Naive thymus-derived CD4-positive, alpha-beta T cell (primary cell): ENCODE measurements around the gene MED25. TPM values are rescaled to one million over a fixed set of nuclear protein-coding genes. Genes with fewer than 3 reads are reported as not detected.

Experiments
- ATAC-seq: fragments of 150-1000 bp; cut with Tn5 transposase; 2 replicates; pipeline ENCODE4 v1.10.0; 2021; ENCODE audit warnings: mild to moderate bottlenecking, moderate library complexity
- CTCF ChIA-PET: fragments of 350-600 bp; sonication (Branson Sonifier 250); formaldehyde crosslinking; loops from one replicate; lab custom pipeline; 2021; ENCODE audit warnings: antibody characterized with exemption; lab: Charles Lee
- POLR2A ChIA-PET: fragments of 350-600 bp; sonication (Branson Sonifier 250); formaldehyde crosslinking; loops from one replicate; lab custom pipeline; 2021; ENCODE audit warnings: antibody characterized with exemption, inconsistent platforms; lab: Charles Lee
- DNase-seq, 9 donors: peaks; one replicate each; pipeline versions ENCODE4 v3.0.0 to v3.0.0-alpha.2; 2020 to 2022; ENCODE audit warnings: mixed read lengths in 1 of 9
- H3K27ac ChIP-seq: one replicate; pipeline ENCODE4 v1.7.0; 2013; ENCODE audit warnings: mild to moderate bottlenecking, low read depth, low read length, moderate library complexity
- H3K27me3 ChIP-seq, 2 donors: one replicate each; pipeline ENCODE4 v1.7.0; 2013; ENCODE audit warnings: low read length in 2 of 2, mild to moderate bottlenecking in 2 of 2, moderate library complexity in 2 of 2; ENCODE audit not compliant: control insufficient read depth in 2 of 2, insufficient read depth in 2 of 2
- H3K36me3 ChIP-seq, 3 experiments: 1 replicate in 2 of 3; 2 replicates in 1 of 3; pipeline ENCODE4 v1.7.0; 2013; ENCODE audit warnings: low read length in 3 of 3, mild to moderate bottlenecking in 3 of 3, moderate library complexity in 1 of 3; ENCODE audit not compliant: insufficient read depth in 3 of 3, control insufficient read depth in 2 of 3
- H3K4me1 ChIP-seq, 2 donors: one replicate each; pipeline ENCODE4 v1.7.0; 2013; ENCODE audit warnings: low read length in 2 of 2, mild to moderate bottlenecking in 2 of 2, moderate library complexity in 1 of 2; ENCODE audit not compliant: control insufficient read depth in 2 of 2, insufficient read depth in 2 of 2
- H3K4me3 ChIP-seq: 2 replicates; pipeline ENCODE4 v1.7.0; 2013; ENCODE audit warnings: mild to moderate bottlenecking, low read length
- H3K9me3 ChIP-seq, 3 experiments: 1 replicate in 2 of 3; 2 replicates in 1 of 3; pipeline ENCODE4 v1.7.0; 2013; ENCODE audit warnings: low read length in 3 of 3; ENCODE audit not compliant: control insufficient read depth in 2 of 3
- H3K27ac Mint-ChIP-seq, 9 donors: one replicate each; pipeline ENCODE4 v1.8.0; 2020 to 2022; ENCODE audit warnings: mixed read lengths in 9 of 9, mild to moderate bottlenecking in 8 of 9, moderate library complexity in 5 of 9, inconsistent platforms in 2 of 9
- H3K27me3 Mint-ChIP-seq, 5 donors: one replicate each; pipeline ENCODE4 v1.8.0; 2021 to 2022; ENCODE audit warnings: mixed read lengths in 5 of 5, mild to moderate bottlenecking in 1 of 5
- H3K36me3 Mint-ChIP-seq, 5 donors: one replicate each; pipeline ENCODE4 v1.8.0; 2020 to 2022; ENCODE audit warnings: mixed read lengths in 5 of 5, mild to moderate bottlenecking in 3 of 5, inconsistent platforms in 1 of 5
- H3K4me1 Mint-ChIP-seq, 7 donors: one replicate each; pipeline ENCODE4 v1.8.0; 2020 to 2022; ENCODE audit warnings: mixed read lengths in 7 of 7, mild to moderate bottlenecking in 3 of 7, inconsistent platforms in 1 of 7
- H3K4me3 Mint-ChIP-seq, 10 donors: one replicate each; pipeline ENCODE4 v1.8.0; 2020 to 2022; ENCODE audit warnings: mild to moderate bottlenecking in 10 of 10, mixed read lengths in 10 of 10, moderate library complexity in 6 of 10, inconsistent platforms in 2 of 10
- H3K9me3 Mint-ChIP-seq, 11 donors: one replicate each; pipeline ENCODE4 v1.8.0; 2020 to 2022; ENCODE audit warnings: mixed read lengths in 11 of 11, mild to moderate bottlenecking in 4 of 11, inconsistent platforms in 1 of 11, moderate library complexity in 1 of 11
- intact Hi-C, 2 donors: fragments of 100-400 bp; cut with micrococcal nuclease; formaldehyde crosslinking; loops; one replicate each; pipeline ENCODE4 v1.15.1; 2023
- polyA plus RNA-seq, 2 donors: library from polyadenylated mRNA; unstranded; fragments of 300-500 nt; fragmentation: Illumina TruSeq; gene quantifications; one replicate each; pipeline ENCODE4 v1.2.3, GENCODE V29; 2021
- total RNA-seq, 6 experiments: library from RNA in 5 of 6; stranded (reverse) in 5 of 6; gene quantifications; 1 replicate in 5 of 6; 2 replicates in 1 of 6; pipeline ENCODE4 v1.2.3 and lab custom pipeline; 2021 to 2026

Gene MED25
- total and polyA plus RNA-seq, 7 experiments from 2014 or later = 10.8 to 75.2 (median 39.9) TPM

DNA sequence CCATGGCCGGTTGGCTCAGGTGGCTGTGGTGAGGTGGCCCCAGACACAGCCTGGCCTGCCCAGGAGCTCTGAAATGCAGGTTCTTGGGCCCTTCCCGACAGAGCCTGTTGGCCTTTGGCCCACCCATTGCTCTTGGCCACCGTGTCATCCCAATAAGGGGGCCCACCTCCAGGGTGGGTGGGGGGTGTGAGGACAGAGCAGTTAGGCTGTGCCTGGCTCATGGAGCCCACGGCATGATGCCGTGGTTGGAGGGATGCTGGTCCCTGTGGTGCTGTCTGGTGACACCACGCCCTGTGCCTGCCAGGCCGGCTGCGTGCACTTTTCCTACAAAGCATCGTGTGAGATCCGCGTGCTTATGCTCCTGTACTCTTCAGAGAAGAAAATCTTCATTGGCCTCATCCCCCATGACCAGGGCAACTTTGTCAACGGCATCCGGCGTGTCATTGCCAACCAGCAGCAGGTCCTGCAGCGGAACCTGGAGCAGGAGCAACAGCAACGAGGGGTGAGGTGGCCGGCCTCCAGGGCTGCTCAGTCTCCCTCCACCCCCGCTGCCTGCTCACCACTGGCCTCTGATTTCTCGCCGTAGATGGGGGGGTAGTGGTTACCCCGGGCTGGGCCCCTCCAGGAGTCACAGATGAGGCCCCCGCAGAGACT is 41.7 kb downstream of the MED25 start:
- ChIA-PET POLR2A (interaction anchor here (0.8 to 1.7 kb wide), 5 partner anchors 8 to 264 kb away, joined by 4 to 5 read pairs (median 4); partner anchors contain the start of genes PNKP and PTOV1), CTCF (interaction anchor here (0.7 kb wide), 1 partner anchor 88 kb away, joined by 6 read pairs; no protein-coding TSS in a partner anchor)
- H3K27me3 Mint-ChIP-seq = no peaks in the 10 kb centered on the region
- no peaks in the 10 kb centered on the region for H3K4me1 ChIP-seq
- H3K4me3 ChIP-seq = no peak overlapping the region
- H3K27ac ChIP-seq = no peak overlapping the region
- no peak overlapping the region for H3K4me3 Mint-ChIP-seq
- H3K27me3 ChIP-seq = no peaks in the 10 kb centered on the region
- peaks cover 0 to 21% (median 4%) of the 10 kb centered on the region in 5 donors for H3K36me3 Mint-ChIP-seq
- peaks cover 0 to 1% (median 0%) of the 10 kb centered on the region in 11 donors for H3K9me3 Mint-ChIP-seq
- no peak overlapping the region for H3K27ac Mint-ChIP-seq
- ATAC-seq (peak; percentile 6), DNase-seq (no peak)
- peaks cover 0 to 15% (median 7%) of the 10 kb centered on the region in 7 donors for H3K4me1 Mint-ChIP-seq
- H3K36me3 ChIP-seq = peaks cover 0 to 94% (median 3%) of the 10 kb centered on the region in 3 experiments
- H3K9me3 ChIP-seq = no peaks in the 10 kb centered on the region
- intact Hi-C loops = loop anchor here (10.0 kb wide), 2 partner anchors 125 to 525 kb away; partner anchors contain the start of gene CD37 (in 1 of the 2)

DNA sequence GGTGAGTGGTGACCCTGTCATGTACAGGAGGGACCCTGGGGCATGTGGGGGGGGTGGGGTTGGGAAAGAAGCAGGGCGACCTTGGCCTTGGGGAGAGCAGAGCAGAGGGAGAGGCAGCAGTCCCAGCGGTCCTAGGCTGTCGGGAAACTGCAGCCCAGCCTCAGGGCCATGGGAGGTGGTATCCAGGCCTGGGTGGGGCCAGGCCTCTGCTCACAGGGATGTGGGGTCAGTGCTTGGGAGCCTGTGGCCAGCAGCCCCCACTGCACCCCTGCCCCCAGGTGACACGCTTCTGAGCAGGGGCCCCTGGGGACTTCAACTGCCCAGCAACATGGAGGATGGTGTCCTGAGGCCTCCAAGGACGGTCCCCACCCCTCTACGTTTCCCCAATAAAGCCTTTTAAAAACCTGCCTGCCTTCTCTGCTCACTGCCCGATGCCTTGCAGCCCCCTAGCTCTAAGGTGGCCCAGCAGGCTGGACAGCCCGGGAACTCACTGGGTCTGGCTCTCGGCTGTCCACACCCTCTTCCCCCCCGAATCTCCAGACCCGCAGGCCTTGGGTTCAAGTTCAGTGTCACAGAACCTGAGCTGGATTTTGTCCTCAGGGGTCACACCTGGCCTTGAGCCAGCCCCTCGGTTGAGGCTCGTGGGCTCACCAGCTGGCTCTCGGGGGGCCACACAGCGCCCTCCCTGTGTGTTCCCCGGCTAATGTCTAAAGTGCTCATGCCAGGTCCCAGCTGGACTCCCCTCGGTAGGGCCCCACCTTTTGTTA is 42.4 kb downstream of the MED25 start:
- H3K4me3 Mint-ChIP-seq = peak overlapping the region in 1 of 10 donors; percentile 12
- no peaks in the 10 kb centered on the region for H3K27me3 Mint-ChIP-seq
- ATAC-seq = peak; percentile 5
- H3K9me3 ChIP-seq = no peaks in the 10 kb centered on the region
- DNase-seq = no peak
- ChIA-PET POLR2A (interaction anchor here (0.8 to 1.8 kb wide), 4 partner anchors 9 to 265 kb away, joined by 3 to 5 read pairs (median 4); partner anchors contain the start of gene PTOV1), CTCF (no interaction called here)
- peaks cover 0 to under 1% (median 0%) of the 10 kb centered on the region in 11 donors for H3K9me3 Mint-ChIP-seq
- peaks cover 6 to 21% (median 14%) of the 10 kb centered on the region in 7 donors for H3K4me1 Mint-ChIP-seq
- H3K27ac ChIP-seq = no peak overlapping the region
- peaks cover 0 to 90% (median 3%) of the 10 kb centered on the region in 3 experiments for H3K36me3 ChIP-seq
- intact Hi-C loops = loop anchor here (10.0 kb wide), 2 partner anchors 124 to 526 kb away; partner anchors contain the start of gene CD37 (in 1 of the 2)
- no peak overlapping the region for H3K4me3 ChIP-seq
- no peaks in the 10 kb centered on the region for H3K27me3 ChIP-seq
- H3K36me3 Mint-ChIP-seq = peaks cover 0 to 19% (median 4%) of the 10 kb centered on the region in 5 donors
- peak overlapping the region in 2 of 9 donors; percentile 18 to 59 for H3K27ac Mint-ChIP-seq
- peaks cover 0 to 4% of the 10 kb centered on the region in 2 donors for H3K4me1 ChIP-seq

- ChIA-PET POLR2A (interaction anchor here (0.8 to 1.8 kb wide), 4 partner anchors 8 to 265 kb away, joined by 3 to 5 read pairs (median 4); partner anchors contain the start of gene PTOV1), CTCF (no interaction called here)
- ATAC-seq (no peak), DNase-seq (no peak)
- Mint-ChIP-seq H3K27ac (peak overlapping the region in 1 of 9 donors; percentile 18), H3K4me3 (no peak overlapping the region), H3K9me3 (no peaks in the 10 kb centered on the region), H3K27me3 (no peaks in the 10 kb centered on the region), H3K36me3 (peaks cover 0 to 18% (median 4%) of the 10 kb centered on the region in 5 donors), H3K4me1 (peaks cover 12 to 27% (median 20%) of the 10 kb centered on the region in 7 donors)
- Histone ChIP-seq H3K4me3 (no peak overlapping the region), H3K27me3 (no peaks in the 10 kb centered on the region), H3K4me1 (peaks cover 5% of the 10 kb centered on the region in 2 donors), H3K36me3 (peaks cover 0 to 84% (median 3%) of the 10 kb centered on the region in 3 experiments), H3K27ac (no peak overlapping the region), H3K9me3 (no peaks in the 10 kb centered on the region)
- intact Hi-C loops = loop anchor here (10.0 kb wide), 2 partner anchors 124 to 526 kb away; partner anchors contain the start of gene CD37 (in 1 of the 2)
Measured at GRCh38 chr19:49861107-49861506, 43.0 kb downstream of the MED25 start.

GRCh38 chr19:49861541-49862378 is 43.7 kb downstream of the MED25 start:
- intact Hi-C loops = loop anchor here (10.0 kb wide), 2 partner anchors 123 to 527 kb away; partner anchors contain the start of gene CD37 (in 1 of the 2)
- peaks cover 0 to 21% (median 4%) of the 10 kb centered on the region in 5 donors for H3K36me3 Mint-ChIP-seq
- H3K9me3 ChIP-seq = no peaks in the 10 kb centered on the region
- no peak overlapping the region for H3K4me3 ChIP-seq
- ATAC-seq (no peak), DNase-seq (no peak)
- H3K27me3 ChIP-seq = no peaks in the 10 kb centered on the region
- H3K9me3 Mint-ChIP-seq = no peaks in the 10 kb centered on the region
- peaks cover 18 to 34% (median 23%) of the 10 kb centered on the region in 7 donors for H3K4me1 Mint-ChIP-seq
- H3K27ac ChIP-seq = no peak overlapping the region
- H3K27me3 Mint-ChIP-seq = no peaks in the 10 kb centered on the region
- no peak overlapping the region for H3K27ac Mint-ChIP-seq
- H3K36me3 ChIP-seq = peaks cover 0 to 78% (median 3%) of the 10 kb centered on the region in 3 experiments
- ChIA-PET POLR2A (interaction anchor here (1.2 to 1.8 kb wide), 2 partner anchors 8 to 11 kb away, joined by 3 to 5 read pairs; partner anchors contain the start of gene PTOV1), CTCF (no interaction called here)
- H3K4me3 Mint-ChIP-seq = peak overlapping the region in 1 of 10 donors; percentile 38
- H3K4me1 ChIP-seq = peaks cover 11% of the 10 kb centered on the region in 2 donors

GRCh38 chr19:49862391-49863253 is 44.5 kb downstream of the MED25 start:
- Mint-ChIP-seq H3K9me3 (peaks cover 0 to under 1% (median 0%) of the 10 kb centered on the region in 11 donors), H3K27ac (peak overlapping the region in 2 of 9 donors; percentile 54), H3K4me3 (no peak overlapping the region), H3K27me3 (no peaks in the 10 kb centered on the region), H3K36me3 (peaks cover 0 to 24% (median 4%) of the 10 kb centered on the region in 5 donors), H3K4me1 (peaks cover 20 to 42% (median 27%) of the 10 kb centered on the region in 7 donors)
- ChIA-PET POLR2A (interaction anchor here (1.6 to 3.4 kb wide), 2 partner anchors 12 to 14 kb away, joined by 6 to 18 read pairs; partner anchors contain the start of genes AKT1S1, PTOV1 and TBC1D17), CTCF (interaction anchor here (0.8 kb wide), 1 partner anchor 1414 kb away, joined by 3 read pairs; no protein-coding TSS in a partner anchor)
- peaks cover 11 to 12% of the 10 kb centered on the region in 2 donors for H3K4me1 ChIP-seq
- no peaks in the 10 kb centered on the region for H3K9me3 ChIP-seq
- no peaks in the 10 kb centered on the region for H3K27me3 ChIP-seq
- H3K27ac ChIP-seq = no peak overlapping the region
- peaks cover 0 to 69% (median under 1%) of the 10 kb centered on the region in 3 experiments for H3K36me3 ChIP-seq
- H3K4me3 ChIP-seq = no peak overlapping the region
- no peak for ATAC-seq
- intact Hi-C loops = loop anchor here (10.0 kb wide), 2 partner anchors 122 to 528 kb away; partner anchors contain the start of gene CD37 (in 1 of the 2)
- DNase-seq = no peak
